BE2C (cell line): ENCODE data around the gene NPEPL1.

Experiments
- DNase-seq: peaks from one replicate; pipeline ENCODE4 v3.0.0-alpha.2; 2020
- H3K27me3 ChIP-seq: fragments of 250-450 bp; sonication (Bioruptor Pico); 2 replicates; pipeline ENCODE4 v1.5.1; 2020; ENCODE audit warnings: mild to moderate bottlenecking
- H3K36me3 ChIP-seq: fragments of 250-450 bp; sonication (Bioruptor Pico); 2 replicates; pipeline ENCODE4 v1.5.1; 2020; ENCODE audit warnings: mild to moderate bottlenecking
- H3K4me1 ChIP-seq: fragments of 250-450 bp; sonication (Bioruptor Pico); 2 replicates; pipeline ENCODE4 v1.5.1; 2020
- H3K4me3 ChIP-seq: 2 replicates; pipeline ENCODE4 v1.5.1; 2011; ENCODE audit warnings: low read depth, low read length
- H3K9me3 ChIP-seq: fragments of 250-450 bp; sonication (Bioruptor Pico); 2 replicates; pipeline ENCODE4 v1.5.1; 2020
- CTCF ChIP-seq: IDR thresholded peaks from 2 replicates; pipeline ENCODE4 v1.5.1; 2012; ENCODE audit warnings: mild to moderate bottlenecking, low read depth, low read length

Gene NPEPL1

GRCh38 chr20:58697201-58697866 is 4.7 kb downstream of the NPEPL1 start:
- Histone ChIP-seq H3K9me3 (no peaks in the 10 kb centered on the region), H3K27me3 (no peaks in the 10 kb centered on the region), H3K4me3 (no peak overlapping the region), H3K36me3 (no peaks in the 10 kb centered on the region), H3K4me1 (no peaks in the 10 kb centered on the region)
- TF ChIP-seq CTCF: no peak
- no peak for DNase-seq

- H3K36me3 ChIP-seq: no peaks in the 10 kb centered on the region
- H3K27me3 ChIP-seq: no peaks in the 10 kb centered on the region
- no peaks in the 10 kb centered on the region for H3K4me1 ChIP-seq
- no peaks in the 10 kb centered on the region for H3K9me3 ChIP-seq
- no peak overlapping the region for H3K4me3 ChIP-seq
- DNase-seq: no peak
- no peak for TF ChIP-seq CTCF
Measured at GRCh38 chr20:58697867-58698703, 5.5 kb downstream of the NPEPL1 start.

- no peak for TF ChIP-seq CTCF
- H3K4me1 ChIP-seq: no peaks in the 10 kb centered on the region
Measured at GRCh38 chr20:58698741-58699622, 6.4 kb downstream of the NPEPL1 start.

GRCh38 chr20:58699623-58700107 is 7.1 kb downstream of the NPEPL1 start:
- DNase-seq: no peak
- no peak for TF ChIP-seq CTCF
- H3K4me1 ChIP-seq: no peaks in the 10 kb centered on the region
- no peaks in the 10 kb centered on the region for H3K9me3 ChIP-seq
- peaks cover 4% of the 10 kb centered on the region; the same call in 1 of the 2 replicates for H3K36me3 ChIP-seq
- no peak overlapping the region for H3K4me3 ChIP-seq
- H3K27me3 ChIP-seq: no peaks in the 10 kb centered on the region

More at GRCh38 chr20:58698741-58699622, 6.4 kb downstream of the NPEPL1 start:
- DNase-seq: no peak
- Histone ChIP-seq H3K27me3 (no peaks in the 10 kb centered on the region), H3K9me3 (no peaks in the 10 kb centered on the region), H3K36me3 (no peaks in the 10 kb centered on the region), H3K4me3 (no peak overlapping the region)

- H3K36me3 ChIP-seq: peaks cover 4% of the 10 kb centered on the region; the same call in 1 of the 2 replicates
- no peak for TF ChIP-seq CTCF
- no peak for DNase-seq
- H3K4me1 ChIP-seq: peaks cover 3% of the 10 kb centered on the region; the same call in 1 of the 2 replicates
- no peaks in the 10 kb centered on the region for H3K9me3 ChIP-seq
- H3K27me3 ChIP-seq: no peaks in the 10 kb centered on the region
- H3K4me3 ChIP-seq: no peak overlapping the region
Measured at GRCh38 chr20:58700121-58700821, 7.7 kb downstream of the NPEPL1 start.
